Measurements from ENCODE around the gene KRTAP5-6. TPM values are rescaled to one million over a fixed set of nuclear protein-coding genes. Genes with fewer than 3 reads are reported as not detected.
"Not testable (repeated sequence)": the region's sequence is repeated elsewhere in the genome, so short reads cannot be mapped to it uniquely, and the experiment has no call there.

KRTAP5-6 gene
- total RNA-seq, 3 donors from 2014 or later: not detected

DNA sequence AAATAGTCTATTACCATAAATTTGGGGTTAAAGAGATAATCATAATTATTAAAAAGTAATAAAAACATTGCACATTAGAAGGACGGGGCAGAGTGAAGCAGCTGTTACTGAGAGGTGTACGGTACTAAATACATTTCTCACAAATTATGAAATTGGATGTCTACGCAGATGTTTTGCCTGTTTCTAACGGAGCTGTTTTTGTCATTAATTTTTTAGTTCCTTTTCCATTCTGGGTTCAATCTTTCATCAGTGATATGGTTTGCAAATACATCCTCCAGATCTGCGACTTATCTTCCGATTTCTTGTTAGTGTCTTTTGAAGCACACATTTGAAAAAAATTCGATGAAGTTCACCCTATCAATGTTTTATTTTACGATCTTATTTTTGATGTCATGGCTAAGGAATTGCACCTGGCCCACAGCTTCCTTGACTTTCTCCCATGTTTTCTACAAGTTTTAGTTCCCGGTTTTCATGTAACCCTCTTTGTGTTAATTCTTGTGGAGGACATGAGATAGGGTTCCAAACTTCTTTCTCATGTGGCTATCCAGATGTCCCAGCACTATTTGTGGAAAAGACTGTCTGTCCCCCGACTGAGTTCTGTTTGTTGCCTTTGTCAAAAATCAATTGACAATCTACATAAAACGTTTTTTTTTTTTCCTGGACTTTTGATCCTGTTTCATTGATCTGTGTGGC is 21.3 kb upstream of the KRTAP5-6 start:
- Histone ChIP-seq H3K4me1 (no peaks in the 10 kb centered on the region), H3K9me3 (no peaks in the 10 kb centered on the region), H3K36me3 (no peaks in the 10 kb centered on the region), H3K4me3 (no peak overlapping the region), H3K27ac (no peak overlapping the region), H3K27me3 (peaks cover 0 to 30% of the 10 kb centered on the region in 2 donors)
- intact Hi-C loops (cut with DNase I; ENCODE audit: low total_unique reads): no loop called here
- no peak for DNase-seq (ENCODE audit: low spot score in 2 of 2)
- TF ChIP-seq, protein P1, sequence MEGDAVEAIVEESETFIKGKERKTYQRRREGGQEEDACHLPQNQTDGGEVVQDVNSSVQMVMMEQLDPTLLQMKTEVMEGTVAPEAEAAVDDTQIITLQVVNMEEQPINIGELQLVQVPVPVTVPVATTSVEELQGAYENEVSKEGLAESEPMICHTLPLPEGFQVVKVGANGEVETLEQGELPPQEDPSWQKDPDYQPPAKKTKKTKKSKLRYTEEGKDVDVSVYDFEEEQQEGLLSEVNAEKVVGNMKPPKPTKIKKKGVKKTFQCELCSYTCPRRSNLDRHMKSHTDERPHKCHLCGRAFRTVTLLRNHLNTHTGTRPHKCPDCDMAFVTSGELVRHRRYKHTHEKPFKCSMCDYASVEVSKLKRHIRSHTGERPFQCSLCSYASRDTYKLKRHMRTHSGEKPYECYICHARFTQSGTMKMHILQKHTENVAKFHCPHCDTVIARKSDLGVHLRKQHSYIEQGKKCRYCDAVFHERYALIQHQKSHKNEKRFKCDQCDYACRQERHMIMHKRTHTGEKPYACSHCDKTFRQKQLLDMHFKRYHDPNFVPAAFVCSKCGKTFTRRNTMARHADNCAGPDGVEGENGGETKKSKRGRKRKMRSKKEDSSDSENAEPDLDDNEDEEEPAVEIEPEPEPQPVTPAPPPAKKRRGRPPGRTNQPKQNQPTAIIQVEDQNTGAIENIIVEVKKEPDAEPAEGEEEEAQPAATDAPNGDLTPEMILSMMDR (IDR thresholded peaks at IDR 0.05): no peak
- TF ChIP-seq POLR2A (IDR thresholded peaks at IDR 0.05): no peak
- TF ChIP-seq POLR2AphosphoS5 (IDR thresholded peaks at IDR 0.05): no peak

DNA sequence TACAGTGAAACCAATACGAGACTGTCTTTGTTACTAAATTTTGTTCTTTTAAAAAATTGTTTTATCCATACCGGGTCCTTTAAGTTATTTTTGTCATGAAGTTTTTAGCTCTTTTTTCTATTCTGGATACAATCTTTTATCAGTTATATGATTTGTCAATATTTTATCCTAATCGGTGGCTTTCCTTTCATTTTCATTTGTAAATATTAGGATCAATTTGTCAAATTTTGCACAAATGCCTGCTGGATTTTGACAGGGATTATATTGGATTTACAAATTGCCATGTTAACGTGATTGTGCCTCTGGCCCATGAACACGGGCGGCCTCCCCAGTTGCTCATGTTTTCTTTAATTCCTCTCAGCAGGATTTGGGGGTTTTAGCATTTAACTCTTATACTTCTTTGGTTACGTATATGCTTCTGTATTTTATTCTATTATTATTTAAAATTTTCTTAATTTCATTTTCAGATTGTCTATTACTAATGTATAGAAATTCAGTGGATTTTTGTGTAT is 20.7 kb upstream of the KRTAP5-6 start:
- H3K4me3 ChIP-seq: no peak overlapping the region
- H3K9me3 ChIP-seq: no peaks in the 10 kb centered on the region
- DNase-seq (ENCODE audit: low spot score in 2 of 2): no peak
- intact Hi-C loops (cut with DNase I; ENCODE audit: low total_unique reads): no loop called here
- H3K27ac ChIP-seq: no peak overlapping the region
- TF ChIP-seq POLR2A (IDR thresholded peaks at IDR 0.05) (no peak), POLR2AphosphoS5 (IDR thresholded peaks at IDR 0.05) (no peak)
- TF ChIP-seq, protein P1 (IDR thresholded peaks at IDR 0.05): no peak
- H3K4me1 ChIP-seq: no peaks in the 10 kb centered on the region
- no peaks in the 10 kb centered on the region for H3K36me3 ChIP-seq
- peaks cover 0 to 30% of the 10 kb centered on the region in 2 donors for H3K27me3 ChIP-seq

DNA sequence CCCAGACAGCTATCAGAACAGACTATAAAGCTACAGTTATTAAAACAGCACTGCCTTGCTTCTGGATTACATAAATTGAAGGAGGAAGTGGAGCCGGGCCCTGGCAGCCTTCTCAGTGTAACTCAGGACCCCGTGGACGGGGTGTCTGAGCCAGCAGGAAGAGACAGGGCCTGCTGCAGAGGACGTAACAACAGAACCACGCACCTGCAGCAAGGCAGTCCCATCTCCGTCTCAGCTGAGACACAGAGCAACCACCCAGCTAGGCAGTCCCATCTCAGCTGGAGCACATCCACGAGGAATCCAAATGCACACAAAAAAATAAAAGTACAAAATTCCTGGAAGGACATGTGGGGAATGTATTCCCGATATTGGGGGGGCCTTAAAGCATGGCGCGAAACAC is 17.1 kb upstream of the KRTAP5-6 start:
- DNase-seq (ENCODE audit: low spot score in 2 of 2): peak in 1 of 2 donors; percentile 4
- Histone ChIP-seq H3K36me3 (no peaks in the 10 kb centered on the region), H3K27ac (no peak overlapping the region), H3K4me3 (no peak overlapping the region), H3K4me1 (no peaks in the 10 kb centered on the region), H3K9me3 (no peaks in the 10 kb centered on the region), H3K27me3 (peaks cover 0 to 19% of the 10 kb centered on the region in 2 donors)
- intact Hi-C loops (cut with DNase I; ENCODE audit: low total_unique reads): no loop called here
- TF ChIP-seq POLR2AphosphoS5 (IDR thresholded peaks at IDR 0.05) (no peak), POLR2A (IDR thresholded peaks at IDR 0.05) (no peak)

DNA sequence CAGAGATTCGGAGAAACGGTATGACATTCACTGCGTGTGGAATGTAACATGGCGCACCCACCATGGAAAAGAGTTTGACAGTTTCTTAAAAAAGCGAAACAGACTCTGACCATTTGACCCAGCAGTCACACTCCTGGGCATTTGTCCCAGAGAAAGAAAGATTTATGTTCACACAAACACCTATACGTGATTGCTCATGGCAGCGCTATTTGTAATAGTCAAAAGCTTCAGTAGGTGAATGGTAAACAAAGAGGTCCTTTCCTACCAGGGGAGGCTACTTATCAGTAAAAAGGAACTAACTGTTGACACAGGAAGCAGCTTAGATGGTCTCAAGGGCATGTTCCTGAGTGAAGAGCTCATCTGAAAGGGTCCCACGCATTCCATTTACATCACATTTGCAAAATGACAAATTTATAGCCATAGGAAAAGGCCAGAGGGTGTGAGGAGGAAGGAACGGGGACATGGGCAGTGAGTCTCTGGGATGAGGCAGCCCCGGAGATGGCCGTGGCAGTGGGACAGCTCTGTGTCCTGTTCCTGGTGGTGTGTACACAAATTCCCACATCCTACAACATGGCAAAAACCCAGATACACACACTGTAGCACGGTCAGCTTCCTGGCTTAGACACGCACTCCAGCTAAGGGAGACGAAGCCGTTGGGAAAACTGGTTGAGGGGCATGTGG is 14.6 kb upstream of the KRTAP5-6 start:
- Histone ChIP-seq H3K27ac (no peak overlapping the region), H3K9me3 (no peaks in the 10 kb centered on the region), H3K4me1 (no peaks in the 10 kb centered on the region), H3K27me3 (peaks cover 0 to 7% of the 10 kb centered on the region in 2 donors), H3K36me3 (no peaks in the 10 kb centered on the region), H3K4me3 (no peak overlapping the region)
- intact Hi-C loops (cut with DNase I; ENCODE audit: low total_unique reads): no loop called here
- DNase-seq (ENCODE audit: low spot score in 2 of 2): peak in 1 of 2 donors; percentile 1
- TF ChIP-seq, protein P1 (IDR thresholded peaks at IDR 0.05): no peak
- TF ChIP-seq POLR2A (IDR thresholded peaks at IDR 0.05): no peak
- no peak for TF ChIP-seq POLR2AphosphoS5 (IDR thresholded peaks at IDR 0.05)

DNA sequence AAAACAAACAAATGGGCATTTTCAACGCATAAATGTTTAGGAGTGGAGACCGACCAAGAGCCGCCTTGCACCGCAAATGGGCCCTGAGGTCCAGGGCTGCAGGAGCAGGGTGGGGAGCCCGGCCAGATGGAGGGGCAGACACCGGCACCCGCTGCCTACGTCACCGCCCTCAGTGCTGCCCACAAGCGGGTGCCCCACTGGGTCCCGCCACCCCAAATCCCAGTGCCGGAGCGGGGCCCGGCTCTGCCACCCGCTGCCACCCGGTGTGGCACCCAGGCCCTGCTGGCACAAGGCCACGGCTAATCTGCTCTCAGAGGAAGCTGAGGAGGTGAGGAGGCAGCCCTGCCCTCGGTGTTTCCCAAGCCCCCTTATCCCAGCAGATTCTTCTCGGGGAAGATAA is 13.8 kb upstream of the KRTAP5-6 start:
- H3K27ac ChIP-seq; intact Hi-C loops (cut with DNase I; ENCODE audit: low total_unique reads); H3K4me3 ChIP-seq; H3K4me1 ChIP-seq; H3K9me3 ChIP-seq; H3K27me3 ChIP-seq; H3K36me3 ChIP-seq: not testable (repeated sequence)
- DNase-seq (ENCODE audit: low spot score in 2 of 2): peak in 1 of 2 donors; percentile 5

DNA sequence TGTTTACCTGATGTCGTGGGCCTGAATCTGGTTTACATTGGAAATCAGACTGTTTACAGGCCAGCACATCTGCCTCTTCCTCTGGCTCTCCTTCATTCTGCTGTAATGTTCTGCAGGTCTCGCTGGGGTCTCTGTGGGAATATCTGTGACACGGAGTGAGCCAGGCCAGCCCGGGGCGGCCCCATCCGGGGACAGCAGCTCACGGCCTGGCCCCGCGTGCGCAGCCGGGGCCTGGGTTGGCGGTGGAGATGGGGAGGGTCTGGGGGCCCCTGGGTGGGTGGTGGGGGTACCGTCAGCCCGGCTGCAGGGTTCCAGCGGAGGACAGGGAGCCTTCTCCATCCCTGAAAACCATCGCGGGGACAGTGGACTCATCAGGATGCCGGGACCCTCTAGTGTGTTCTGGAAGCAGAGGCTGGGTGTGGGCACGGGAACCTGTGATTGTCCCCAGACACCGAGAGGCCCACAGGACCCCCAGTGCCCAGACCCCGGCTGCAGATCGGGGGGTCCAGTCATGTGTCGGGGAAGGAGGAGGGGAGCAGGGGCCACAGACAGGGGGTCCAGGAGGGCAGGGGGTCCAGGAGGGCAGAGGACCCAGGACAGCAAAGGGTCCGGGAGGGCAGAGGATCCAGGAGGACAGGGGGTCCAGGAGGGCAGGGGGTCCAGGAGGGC is 13.0 kb upstream of the KRTAP5-6 start:
- H3K9me3 ChIP-seq; intact Hi-C loops (cut with DNase I; ENCODE audit: low total_unique reads); H3K36me3 ChIP-seq; H3K27ac ChIP-seq; H3K4me3 ChIP-seq; H3K27me3 ChIP-seq; DNase-seq (ENCODE audit: low spot score in 2 of 2); H3K4me1 ChIP-seq: not testable (repeated sequence)

DNA sequence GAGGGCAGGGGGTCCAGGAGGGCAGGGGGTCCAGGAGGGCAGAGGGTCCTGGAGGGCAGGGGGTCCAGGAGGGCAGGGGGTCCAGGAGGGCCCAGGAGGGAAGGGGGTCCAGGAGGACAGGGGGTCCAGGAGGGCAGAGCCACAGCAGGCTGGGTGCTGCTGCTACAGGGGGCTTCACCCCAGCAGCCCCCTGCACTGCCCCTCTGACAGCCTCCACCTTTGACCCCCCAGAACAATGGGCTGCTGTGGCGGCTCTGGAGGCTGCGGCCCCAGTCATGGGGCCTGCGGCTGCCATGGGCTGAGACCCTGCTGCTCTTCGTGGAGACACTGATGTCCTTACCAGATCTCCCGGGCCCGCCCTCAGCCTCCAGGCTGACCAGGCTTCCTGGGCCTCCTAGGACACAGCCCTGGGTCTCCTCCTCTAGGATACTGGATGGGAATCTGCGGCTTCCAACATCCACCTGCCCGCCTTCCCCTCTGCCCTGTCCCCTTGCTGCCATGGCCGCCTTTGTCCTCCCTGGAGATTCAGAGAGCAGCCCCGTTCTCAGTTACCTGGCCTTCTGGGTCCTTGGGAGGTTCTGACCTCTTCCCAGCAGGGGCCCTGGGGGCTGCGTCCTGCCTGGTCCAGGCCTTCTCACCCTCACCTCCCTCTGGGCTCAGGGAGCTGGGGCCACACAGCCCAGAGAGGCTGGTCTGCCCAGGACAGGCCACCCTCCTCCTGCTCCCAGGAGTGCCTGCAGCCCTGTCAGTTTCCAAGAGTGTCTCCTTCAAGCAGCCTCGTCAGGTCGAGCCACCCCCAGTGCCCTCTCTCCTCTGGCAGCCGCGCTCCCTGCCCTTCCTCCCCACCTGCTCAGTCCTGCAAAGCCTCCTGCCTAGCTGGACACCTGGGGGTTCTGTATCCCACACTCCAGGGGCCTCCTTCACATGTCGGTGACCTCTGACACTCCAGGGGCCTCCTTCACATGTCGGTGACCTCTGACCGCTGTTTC is 11.8 kb upstream of the KRTAP5-6 start:
- H3K9me3 ChIP-seq; DNase-seq (ENCODE audit: low spot score in 2 of 2); H3K27me3 ChIP-seq; H3K4me3 ChIP-seq; H3K4me1 ChIP-seq; H3K27ac ChIP-seq; H3K36me3 ChIP-seq; intact Hi-C loops (cut with DNase I; ENCODE audit: low total_unique reads): not testable (repeated sequence)

DNA sequence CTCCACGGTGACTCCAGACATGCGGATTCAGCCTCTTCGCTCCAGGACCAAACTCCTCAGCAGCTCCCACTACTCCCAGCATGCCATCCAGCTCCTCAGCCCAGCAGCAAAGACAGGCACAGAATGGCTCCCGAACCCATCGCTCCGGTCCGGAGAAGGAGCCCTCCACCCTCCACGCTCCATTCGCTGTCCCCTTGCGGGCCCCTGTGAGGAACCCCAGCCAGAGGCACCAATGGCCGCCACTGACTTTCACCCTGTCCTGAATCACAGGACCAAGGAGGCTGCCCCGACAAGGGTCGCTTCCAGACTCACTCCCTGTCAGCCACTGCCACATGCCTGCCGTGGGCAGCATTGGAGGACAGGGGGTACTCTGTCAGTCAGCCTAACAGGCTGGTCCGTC is 10.8 kb upstream of the KRTAP5-6 start:
- H3K9me3 ChIP-seq; H3K27me3 ChIP-seq; intact Hi-C loops (cut with DNase I; ENCODE audit: low total_unique reads); H3K36me3 ChIP-seq; H3K27ac ChIP-seq; H3K4me1 ChIP-seq; H3K4me3 ChIP-seq; DNase-seq (ENCODE audit: low spot score in 2 of 2): not testable (repeated sequence)
